Right lobe of liver (tissue), 4 donors: ENCODE results near the gene SLC39A13.

Source experiments
- POLR2A ChIP-seq: fragments of 450-650 bp; IDR thresholded peaks from one replicate; pipeline ENCODE4 v1.6.1; 2017; ENCODE audit warnings: antibody characterized with exemption, mild to moderate bottlenecking
- TF ChIP-seq, protein P1 (sequence below), 4 donors: fragments of 200-600 bp in 3 of 4; fragments of 450-650 bp in 1 of 4; IDR thresholded peaks; one replicate each; pipeline versions ENCODE4 v1.5.1 to v1.8.0; 2016 to 2022; ENCODE audit warnings: antibody characterized with exemption in 4 of 4, mild to moderate bottlenecking in 2 of 4
- donor health status: DM: no; HTN: no; CAD: no.
- donor health status: DM: no; HTN: no; CAD: no.
- donor health status: DM: no; HTN: yes; CAD: no.

DNA sequence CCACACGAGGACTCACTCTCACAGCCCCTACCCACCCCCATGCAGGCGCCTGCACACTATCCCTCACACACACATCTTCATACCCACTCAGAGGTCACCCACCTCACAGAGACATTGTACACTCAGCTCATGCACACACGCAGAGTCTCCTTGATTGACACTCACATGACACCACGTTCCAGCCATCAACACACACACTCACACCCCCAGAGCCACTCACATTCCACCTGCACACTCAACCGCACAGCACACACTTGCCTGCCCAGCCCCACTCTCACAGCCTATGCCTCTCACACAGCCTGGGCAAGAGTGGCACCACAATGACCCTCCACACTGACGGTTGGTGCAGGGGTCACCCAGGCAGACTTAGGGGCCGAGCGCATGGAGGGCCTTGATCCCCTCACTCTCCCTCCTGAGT lies 32.3 kb upstream of the SLC39A13 start:
- TF ChIP-seq, protein P1, sequence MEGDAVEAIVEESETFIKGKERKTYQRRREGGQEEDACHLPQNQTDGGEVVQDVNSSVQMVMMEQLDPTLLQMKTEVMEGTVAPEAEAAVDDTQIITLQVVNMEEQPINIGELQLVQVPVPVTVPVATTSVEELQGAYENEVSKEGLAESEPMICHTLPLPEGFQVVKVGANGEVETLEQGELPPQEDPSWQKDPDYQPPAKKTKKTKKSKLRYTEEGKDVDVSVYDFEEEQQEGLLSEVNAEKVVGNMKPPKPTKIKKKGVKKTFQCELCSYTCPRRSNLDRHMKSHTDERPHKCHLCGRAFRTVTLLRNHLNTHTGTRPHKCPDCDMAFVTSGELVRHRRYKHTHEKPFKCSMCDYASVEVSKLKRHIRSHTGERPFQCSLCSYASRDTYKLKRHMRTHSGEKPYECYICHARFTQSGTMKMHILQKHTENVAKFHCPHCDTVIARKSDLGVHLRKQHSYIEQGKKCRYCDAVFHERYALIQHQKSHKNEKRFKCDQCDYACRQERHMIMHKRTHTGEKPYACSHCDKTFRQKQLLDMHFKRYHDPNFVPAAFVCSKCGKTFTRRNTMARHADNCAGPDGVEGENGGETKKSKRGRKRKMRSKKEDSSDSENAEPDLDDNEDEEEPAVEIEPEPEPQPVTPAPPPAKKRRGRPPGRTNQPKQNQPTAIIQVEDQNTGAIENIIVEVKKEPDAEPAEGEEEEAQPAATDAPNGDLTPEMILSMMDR (IDR thresholded peaks at IDR 0.05) = no peak
- TF ChIP-seq POLR2A = no peak
